HCT116 (cell line): ENCODE data around the gene GRIK2. TPM values are rescaled to one million over a fixed set of nuclear protein-coding genes. Genes with fewer than 3 reads are reported as not detected.

Experiments used
- ATAC-seq: fragments of 200-7000 bp; cut with Tn5 transposase; 2 replicates; pipeline ENCODE4 v1.9.1; 2020; ENCODE audit warnings: mild to moderate bottlenecking, moderate library complexity
- BruUV-seq: library from RNA; stranded (reverse); fragments of 400-500 nt; replicated peaks from 2 replicates; lab custom pipeline; 2021; lab: Mats Ljungman, UMichigan
- CTCF ChIA-PET: fragments of 300-600 bp; sonication (Branson Sonifier 250); formaldehyde crosslinking; loops from one replicate; lab custom pipeline; 2021; ENCODE audit warnings: antibody characterized with exemption; lab: Charles Lee
- POLR2A ChIA-PET: fragments of 300-600, 350-600 bp; sonication (Branson Sonifier 250); formaldehyde crosslinking; loops from one replicate; lab custom pipeline; 2021; ENCODE audit warnings: antibody characterized with exemption; lab: Charles Lee
- RAD21 ChIA-PET, 2 experiments: fragments of 300-600 bp; sonication (Branson Sonifier 250); formaldehyde crosslinking; loops; one replicate each; lab custom pipeline; 2023; ENCODE audit warnings: low total read pairs in 2 of 2; ENCODE audit not compliant: uncharacterized antibody in 2 of 2, unreplicated experiment in 2 of 2, low non-redundant PET in 1 of 2; lab: Charles Lee
- DNase-seq: peaks from one replicate; pipeline ENCODE4 v3.0.0-alpha.2; 2010; ENCODE audit warnings: low read depth, low spot score
- H2AFZ ChIP-seq: fragments of 200-600 bp; shearing (Covaris generic), sonication (generic); 2 replicates; pipeline ENCODE4 v1.6.1; 2017; ENCODE audit warnings: low read depth, mixed run types, mixed read lengths, antibody characterized with exemption, low read length; ENCODE audit not compliant: poor library complexity, severe bottlenecking
- H3K27ac ChIP-seq: 2 replicates; pipeline ENCODE4 v1.5.1; 2012; ENCODE audit warnings: low read depth, low read length
- H3K27me3 ChIP-seq: fragments of 200-600 bp; sonication (generic); 2 replicates; pipeline ENCODE4 v1.6.1; 2016; ENCODE audit warnings: mixed run types, low read length, mixed read lengths; ENCODE audit not compliant: insufficient read depth
- H3K36me3 ChIP-seq, 2 experiments: fragments of 200-500 bp in 1 of 2; fragments of 200-600 bp in 1 of 2; sonication (Bioruptor generic) in 1 of 2; sonication (generic) in 1 of 2; 2 replicates each; pipeline versions ENCODE4 v1.5.1 to v1.6.1; 2014 to 2016; ENCODE audit warnings: low read length in 2 of 2, inconsistent platforms in 1 of 2, mixed read lengths in 1 of 2, mixed run types in 1 of 2; ENCODE audit not compliant: insufficient read depth in 2 of 2, control insufficient read depth in 1 of 2
- H3K4me1 ChIP-seq, 2 experiments: fragments of 200-600 bp in 1 of 2; sonication (generic) in 1 of 2; 2 replicates each; pipeline versions ENCODE4 v1.5.1 to v1.6.1; 2012 to 2017; ENCODE audit warnings: low read length in 2 of 2, inconsistent platforms in 1 of 2, mild to moderate bottlenecking in 1 of 2, mixed read lengths in 1 of 2, mixed run types in 1 of 2, moderate library complexity in 1 of 2; ENCODE audit not compliant: insufficient read depth in 2 of 2, control insufficient read depth in 1 of 2
- H3K4me2 ChIP-seq: fragments of 200-600 bp; sonication (generic); 2 replicates; pipeline ENCODE4 v1.6.1; 2017; ENCODE audit warnings: mixed run types, low read length, mixed read lengths
- H3K4me3 ChIP-seq, 2 experiments: fragments of 200-600 bp in 1 of 2; sonication (generic) in 1 of 2; replicated peaks in 1 of 2; 2 replicates each; pipeline ENCODE4 v1.5.1; 2011 to 2016; ENCODE audit warnings: low read length in 2 of 2, control low read depth in 1 of 2, low read depth in 1 of 2, mild to moderate bottlenecking in 1 of 2, mixed read lengths in 1 of 2, mixed run types in 1 of 2
- H3K79me2 ChIP-seq: fragments of 200-600 bp; sonication (generic); 2 replicates; pipeline ENCODE4 v1.6.1; 2017; ENCODE audit warnings: mild to moderate bottlenecking, mixed run types, low read length, moderate library complexity, mixed read lengths; ENCODE audit not compliant: insufficient read depth
- H3K9ac ChIP-seq: fragments of 200-600 bp; sonication (generic); 2 replicates; pipeline ENCODE4 v1.6.1; 2016; ENCODE audit warnings: low read length, mixed read lengths
- H3K9me2 ChIP-seq: fragments of 200-600 bp; sonication (generic), shearing (Covaris generic); 2 replicates; pipeline ENCODE4 v1.6.1; 2017; ENCODE audit warnings: mixed run types, mild to moderate bottlenecking, moderate library complexity; ENCODE audit not compliant: insufficient read depth
- H3K9me3 ChIP-seq, 2 experiments: fragments of 200-500 bp in 1 of 2; fragments of 200-600 bp in 1 of 2; sonication (Bioruptor generic) in 1 of 2; sonication (generic) in 1 of 2; 2 replicates each; pipeline ENCODE4 v1.6.1; 2014 to 2017; ENCODE audit warnings: low read length in 2 of 2, mixed read lengths in 2 of 2, inconsistent platforms in 1 of 2, low read depth in 1 of 2, mild to moderate bottlenecking in 1 of 2, mixed run types in 1 of 2, moderate library complexity in 1 of 2; ENCODE audit not compliant: control insufficient read depth in 1 of 2, insufficient read depth in 1 of 2
- H4K20me1 ChIP-seq: fragments of 200-600 bp; sonication (generic), shearing (Covaris generic); 2 replicates; pipeline ENCODE4 v1.6.1; 2017; ENCODE audit warnings: mixed run types, mild to moderate bottlenecking, moderate library complexity; ENCODE audit not compliant: insufficient read depth
- CBX3 ChIP-seq: IDR thresholded peaks from 2 replicates; pipeline ENCODE4 v1.6.1; 2012; ENCODE audit warnings: low read depth
- EGR1 ChIP-seq: IDR thresholded peaks from 2 replicates; pipeline ENCODE4 v1.6.1; 2012; ENCODE audit warnings: low read depth
- ELF1 ChIP-seq: IDR thresholded peaks from 2 replicates; pipeline ENCODE4 v1.6.1; 2012; ENCODE audit warnings: low read depth, borderline replicate concordance
- EZH2 ChIP-seq: fragments of 200-600 bp; sonication (generic); IDR thresholded peaks from 2 replicates; pipeline ENCODE4 v1.6.1; 2017; ENCODE audit warnings: antibody characterized with exemption, mixed run types
- EZH2phosphoT487 ChIP-seq: fragments of 200-600 bp; IDR thresholded peaks from 2 replicates; pipeline ENCODE4 v1.6.1; 2018; ENCODE audit warnings: antibody characterized with exemption, borderline replicate concordance
- JUND ChIP-seq: IDR thresholded peaks from 2 replicates; pipeline ENCODE4 v1.6.1; 2012
- POLR2A ChIP-seq: IDR thresholded peaks from 2 replicates; pipeline ENCODE4 v1.7.0; 2011; ENCODE audit warnings: borderline replicate concordance; ENCODE audit not compliant: insufficient read depth, insufficient read length; ENCODE audit errors: extremely low read depth
- POLR2AphosphoS5 ChIP-seq: IDR thresholded peaks from 2 replicates; pipeline ENCODE4 v1.6.1; 2011; ENCODE audit warnings: mild to moderate bottlenecking, low read depth, low read length, moderate library complexity
- SP1 ChIP-seq: IDR thresholded peaks from 2 replicates; pipeline ENCODE4 v1.6.1; 2012; ENCODE audit warnings: low read depth
- SRF ChIP-seq: IDR thresholded peaks from 2 replicates; pipeline ENCODE4 v1.6.1; 2012; ENCODE audit warnings: low read depth
- intact Hi-C: fragments of 100-400 bp; cut with micrococcal nuclease; formaldehyde crosslinking; loops from 2 replicates; pipeline ENCODE4 v1.10.0; 2022
- total RNA-seq: library from RNA; stranded (reverse); gene quantifications from one replicate; pipeline ENCODE4 v1.2.1, GENCODE V29; 2021; ENCODE audit not compliant: unreplicated experiment
- TF ChIP-seq, protein P1 (sequence below): IDR thresholded peaks from 2 replicates; pipeline ENCODE4 v1.6.1; 2012; ENCODE audit warnings: low read depth
- TF ChIP-seq, protein P2 (sequence below): IDR thresholded peaks from 2 replicates; pipeline ENCODE4 v1.6.1; 2012
- TF ChIP-seq, protein P3 (sequence below): IDR thresholded peaks from 2 replicates; pipeline ENCODE4 v1.6.1; 2012

The GRIK2 gene
- total RNA-seq, 1 experiment from 2014 or later, result 0.64 TPM

DNA sequence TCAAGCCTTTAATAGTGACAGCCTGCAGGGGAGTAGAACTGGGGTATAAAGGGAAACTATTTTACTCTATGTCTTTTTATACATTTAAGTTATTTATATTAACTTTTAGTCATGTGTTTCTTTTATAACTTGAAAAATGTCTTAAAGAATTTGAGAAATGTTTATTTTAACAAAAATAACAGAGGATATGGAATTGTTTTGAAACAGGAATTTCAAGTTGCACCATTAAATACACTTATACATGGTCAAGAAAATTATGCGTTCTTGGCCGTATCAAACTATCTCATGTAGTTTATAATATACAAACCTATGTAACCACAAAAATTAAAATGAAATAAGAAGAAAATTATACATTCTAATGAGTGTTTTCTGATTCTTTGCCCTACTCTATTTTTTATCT, 282.7 kb downstream of the GRIK2 start:
- H3K9me3 ChIP-seq, result no peaks in the 10 kb centered on the region
- RAD21 ChIA-PET, result no interaction called here
- H3K27me3 ChIP-seq, result no peaks in the 10 kb centered on the region
- no peaks in the 10 kb centered on the region for H4K20me1 ChIP-seq
- no peaks in the 10 kb centered on the region for H3K79me2 ChIP-seq
- H3K4me2 ChIP-seq, result no peak overlapping the region
- no peaks in the 10 kb centered on the region for H3K4me1 ChIP-seq
- POLR2A ChIA-PET, result no interaction called here
- intact Hi-C loops, result no loop called here
- H3K27ac ChIP-seq, result no peak overlapping the region
- TF ChIP-seq EZH2 (no peak), EGR1 (no peak), SRF (no peak), EZH2phosphoT487 (no peak), JUND (no peak), ELF1 (no peak), CBX3 (no peak), SP1 (no peak), POLR2AphosphoS5 (no peak), POLR2A (no peak)
- TF ChIP-seq, protein P1, sequence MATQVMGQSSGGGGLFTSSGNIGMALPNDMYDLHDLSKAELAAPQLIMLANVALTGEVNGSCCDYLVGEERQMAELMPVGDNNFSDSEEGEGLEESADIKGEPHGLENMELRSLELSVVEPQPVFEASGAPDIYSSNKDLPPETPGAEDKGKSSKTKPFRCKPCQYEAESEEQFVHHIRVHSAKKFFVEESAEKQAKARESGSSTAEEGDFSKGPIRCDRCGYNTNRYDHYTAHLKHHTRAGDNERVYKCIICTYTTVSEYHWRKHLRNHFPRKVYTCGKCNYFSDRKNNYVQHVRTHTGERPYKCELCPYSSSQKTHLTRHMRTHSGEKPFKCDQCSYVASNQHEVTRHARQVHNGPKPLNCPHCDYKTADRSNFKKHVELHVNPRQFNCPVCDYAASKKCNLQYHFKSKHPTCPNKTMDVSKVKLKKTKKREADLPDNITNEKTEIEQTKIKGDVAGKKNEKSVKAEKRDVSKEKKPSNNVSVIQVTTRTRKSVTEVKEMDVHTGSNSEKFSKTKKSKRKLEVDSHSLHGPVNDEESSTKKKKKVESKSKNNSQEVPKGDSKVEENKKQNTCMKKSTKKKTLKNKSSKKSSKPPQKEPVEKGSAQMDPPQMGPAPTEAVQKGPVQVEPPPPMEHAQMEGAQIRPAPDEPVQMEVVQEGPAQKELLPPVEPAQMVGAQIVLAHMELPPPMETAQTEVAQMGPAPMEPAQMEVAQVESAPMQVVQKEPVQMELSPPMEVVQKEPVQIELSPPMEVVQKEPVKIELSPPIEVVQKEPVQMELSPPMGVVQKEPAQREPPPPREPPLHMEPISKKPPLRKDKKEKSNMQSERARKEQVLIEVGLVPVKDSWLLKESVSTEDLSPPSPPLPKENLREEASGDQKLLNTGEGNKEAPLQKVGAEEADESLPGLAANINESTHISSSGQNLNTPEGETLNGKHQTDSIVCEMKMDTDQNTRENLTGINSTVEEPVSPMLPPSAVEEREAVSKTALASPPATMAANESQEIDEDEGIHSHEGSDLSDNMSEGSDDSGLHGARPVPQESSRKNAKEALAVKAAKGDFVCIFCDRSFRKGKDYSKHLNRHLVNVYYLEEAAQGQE, result no peak
- TF ChIP-seq, protein P2, sequence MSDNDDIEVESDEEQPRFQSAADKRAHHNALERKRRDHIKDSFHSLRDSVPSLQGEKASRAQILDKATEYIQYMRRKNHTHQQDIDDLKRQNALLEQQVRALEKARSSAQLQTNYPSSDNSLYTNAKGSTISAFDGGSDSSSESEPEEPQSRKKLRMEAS, result no peak
- TF ChIP-seq, protein P3, sequence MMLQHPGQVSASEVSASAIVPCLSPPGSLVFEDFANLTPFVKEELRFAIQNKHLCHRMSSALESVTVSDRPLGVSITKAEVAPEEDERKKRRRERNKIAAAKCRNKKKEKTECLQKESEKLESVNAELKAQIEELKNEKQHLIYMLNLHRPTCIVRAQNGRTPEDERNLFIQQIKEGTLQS, result no peak
- CTCF ChIA-PET, result no interaction called here
- DNase-seq (no peak), ATAC-seq (no peak)
- no peak overlapping the region for H2AFZ ChIP-seq
- H3K4me3 ChIP-seq, result no peak overlapping the region
- H3K36me3 ChIP-seq, result no peaks in the 10 kb centered on the region
- H3K9me2 ChIP-seq, result no peaks in the 10 kb centered on the region
- no peak overlapping the region for H3K9ac ChIP-seq
- no TSS peak for BruUV-seq
